Mammary epithelial cell (primary cell): ENCODE results near the gene MFSD6.

Experiments
- CTCF ChIP-seq, 2 donors: IDR thresholded peaks in 1 of 2; conservative IDR thresholded peaks in 1 of 2; 2 replicates each; pipeline ENCODE4 v1.5.1; 2011 to 2012; ENCODE audit warnings: inconsistent platforms in 2 of 2, low read length in 2 of 2, mild to moderate bottlenecking in 2 of 2, control low read depth in 1 of 2, low read depth in 1 of 2; ENCODE audit not compliant: insufficient read depth in 1 of 2; ENCODE audit errors: extremely low read depth in 1 of 2
- EZH2 ChIP-seq: IDR thresholded peaks from 2 replicates; pipeline ENCODE4 v1.6.1; 2012; ENCODE audit warnings: low read length, inconsistent platforms, borderline replicate concordance

GRCh38 chr2:190410166-190410565 lies 2.0 kb downstream of the MFSD6 start:
- TF ChIP-seq CTCF (conservative IDR thresholded peaks at IDR 0.05 in 1 of 2, IDR thresholded peaks at IDR 0.05 in 1 of 2; ENCODE audit: extremely low read depth in 1 of 2, insufficient read depth in 1 of 2, low read depth in 1 of 2, low read length in 2 of 2) = no peak
- TF ChIP-seq EZH2 = no peak
